Lung microvascular endothelial cell (primary cell): ENCODE results near the gene GARNL3. TPM values are rescaled to one million over a fixed set of nuclear protein-coding genes. Genes with fewer than 3 reads are reported as not detected.
A peak's percentile ranks its signal among the peaks of the same experiment; 100 is the strongest.

Source experiments
- DNase-seq, 2 donors: peaks; one replicate each; pipeline versions ENCODE4 v3.0.0 to v3.0.0-alpha.2; 2010; ENCODE audit warnings: low read depth in 2 of 2
- total RNA-seq: library from RNA; depleted of rRNA; stranded (reverse); fragments of >200 nt; gene quantifications from 2 replicates; pipeline ENCODE4 v1.2.1, GENCODE V29; 2014

The GARNL3 gene
- total RNA-seq, 1 donor from 2014 or later = 2.6 TPM

DNA sequence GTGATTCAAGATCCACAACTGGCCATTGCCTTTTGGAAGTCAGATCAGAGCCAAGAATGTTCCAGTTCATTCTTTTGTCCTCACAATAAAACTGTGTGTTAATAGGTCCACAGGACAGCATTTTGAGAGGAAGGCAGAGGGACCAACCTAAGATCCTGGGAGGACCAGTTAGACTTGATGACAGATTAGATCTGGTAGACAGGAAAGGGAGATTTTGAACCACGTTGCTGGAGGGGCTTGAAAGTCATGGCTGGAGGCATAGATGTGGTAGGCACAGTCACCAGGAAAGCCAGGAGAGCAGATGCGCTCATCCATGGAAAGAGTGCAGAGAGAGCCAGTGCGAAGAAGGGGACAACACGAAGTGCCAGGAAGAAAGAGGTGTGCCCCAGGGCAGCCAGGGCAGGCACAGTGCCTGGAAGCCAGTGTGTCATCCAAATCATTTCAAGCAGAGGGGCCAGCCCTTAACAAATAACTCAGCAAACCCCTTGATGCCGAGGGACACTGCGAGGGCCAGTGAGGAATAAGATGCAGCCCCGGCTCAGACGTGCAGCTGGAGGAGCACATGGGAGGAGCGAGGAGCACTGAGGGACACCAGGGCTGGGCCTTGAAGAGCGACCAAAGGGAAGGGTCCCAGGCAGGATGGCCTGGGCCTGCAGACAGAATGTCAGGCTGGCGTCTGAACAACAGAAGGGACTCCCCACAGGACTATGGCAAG lies 119.6 kb downstream of the GARNL3 start:
- no peak for DNase-seq

DNA sequence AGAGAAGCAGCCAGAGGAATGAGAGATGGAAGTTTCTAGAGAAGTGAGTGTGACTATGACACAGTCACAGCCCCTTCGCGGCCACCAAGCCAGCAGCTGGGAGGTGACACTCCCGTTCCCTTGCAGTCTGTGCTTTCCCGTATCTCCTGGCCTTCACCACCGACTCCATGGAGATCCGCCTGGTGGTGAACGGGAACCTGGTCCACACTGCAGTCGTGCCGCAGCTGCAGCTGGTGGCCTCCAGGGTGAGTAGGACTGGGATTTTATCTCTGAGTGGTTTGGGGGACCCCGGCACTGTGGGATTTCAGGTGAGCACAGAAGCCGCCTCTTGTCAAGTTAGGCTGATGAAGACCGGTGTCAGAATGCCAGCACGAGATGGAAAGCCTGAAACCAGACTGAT lies 120.3 kb downstream of the GARNL3 start:
- DNase-seq = no peak

- DNase-seq = no peak
These were observed 121.7 kb downstream of the GARNL3 start for GRCh38 chr9:127386249-127386648.

DNA sequence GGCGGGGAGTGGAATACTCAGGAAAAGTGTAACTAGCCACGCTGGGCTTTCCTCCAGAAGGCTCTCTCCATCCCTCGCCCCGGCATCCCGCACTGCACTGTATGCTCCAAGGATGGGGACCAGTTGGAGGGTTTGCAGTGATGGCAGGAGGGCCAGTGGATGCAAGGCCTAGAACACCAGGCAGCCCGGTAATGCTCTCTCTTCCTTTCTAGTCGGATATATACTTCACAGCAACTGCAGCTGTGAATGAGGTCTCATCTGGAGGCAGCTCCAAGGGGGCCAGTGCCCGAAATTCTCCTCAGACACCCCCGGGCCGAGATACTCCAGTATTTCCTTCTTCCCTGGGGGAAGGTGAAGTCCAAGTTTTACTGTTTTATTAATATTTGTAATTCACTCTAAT lies 122.4 kb downstream of the GARNL3 start:
- DNase-seq = no peak

- peak in 1 of 2 donors; percentile 20 for DNase-seq
These were observed 123.7 kb downstream of the GARNL3 start for GRCh38 chr9:127388037-127388855.

- no peak for DNase-seq
These were observed 124.3 kb downstream of the GARNL3 start for GRCh38 chr9:127388856-127389238.

DNA sequence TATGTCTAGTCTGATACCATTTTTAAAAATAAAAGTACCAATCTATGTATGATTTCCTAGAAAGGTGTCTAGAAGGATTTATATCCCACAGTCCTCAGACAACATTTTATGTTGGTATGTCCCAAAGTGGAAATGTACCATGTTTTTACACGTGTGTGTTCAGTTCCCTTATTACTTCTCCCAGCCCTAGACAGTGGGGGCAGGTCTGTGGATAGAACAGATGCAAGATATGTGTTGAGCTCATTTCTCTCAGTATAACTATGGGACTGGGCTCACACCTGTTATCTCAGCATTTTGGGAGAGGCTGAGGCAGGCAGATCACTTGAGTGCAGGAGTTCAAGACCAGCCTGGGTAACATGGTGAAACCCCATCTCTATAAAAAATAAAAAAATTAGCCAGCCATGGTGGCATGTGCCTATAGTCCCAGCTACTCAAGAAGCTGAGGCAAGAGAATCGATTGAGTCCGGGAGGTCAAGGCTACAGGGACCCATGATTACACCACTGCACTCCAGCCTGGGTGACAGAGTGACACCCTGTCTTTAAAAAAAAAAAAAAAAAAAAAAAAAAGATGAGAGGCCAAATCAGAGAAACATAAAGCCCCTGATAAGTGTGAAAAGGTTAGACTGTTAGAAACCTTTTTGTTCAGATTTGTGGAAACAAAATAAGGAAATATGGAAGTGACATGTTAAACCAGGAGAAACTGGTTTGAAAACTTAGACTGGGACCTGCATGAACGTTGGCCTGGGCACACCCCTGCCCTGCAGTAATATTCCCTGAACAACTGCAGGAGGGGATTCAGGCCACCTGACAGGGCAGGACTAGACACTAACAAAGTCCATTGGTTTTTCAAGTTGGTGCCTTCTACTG lies 125.0 kb downstream of the GARNL3 start:
- no peak for DNase-seq

DNA sequence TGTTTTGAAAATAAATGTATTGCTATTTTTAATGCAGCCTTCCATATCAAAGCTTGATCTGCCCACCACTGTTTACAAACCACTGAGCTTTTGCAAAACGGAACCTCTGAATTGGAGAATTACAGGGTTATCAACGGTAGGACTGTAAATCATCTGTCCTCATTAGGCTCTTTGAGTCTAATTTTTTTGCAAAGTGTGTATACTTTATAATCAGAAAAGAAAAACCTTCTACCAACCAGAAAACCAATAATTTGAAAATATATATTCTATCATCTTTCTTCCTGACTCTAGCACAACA lies 125.6 kb downstream of the GARNL3 start:
- DNase-seq = no peak

GRCh38 chr9:127390563-127390962 lies 126.0 kb downstream of the GARNL3 start:
- DNase-seq = no peak

DNA sequence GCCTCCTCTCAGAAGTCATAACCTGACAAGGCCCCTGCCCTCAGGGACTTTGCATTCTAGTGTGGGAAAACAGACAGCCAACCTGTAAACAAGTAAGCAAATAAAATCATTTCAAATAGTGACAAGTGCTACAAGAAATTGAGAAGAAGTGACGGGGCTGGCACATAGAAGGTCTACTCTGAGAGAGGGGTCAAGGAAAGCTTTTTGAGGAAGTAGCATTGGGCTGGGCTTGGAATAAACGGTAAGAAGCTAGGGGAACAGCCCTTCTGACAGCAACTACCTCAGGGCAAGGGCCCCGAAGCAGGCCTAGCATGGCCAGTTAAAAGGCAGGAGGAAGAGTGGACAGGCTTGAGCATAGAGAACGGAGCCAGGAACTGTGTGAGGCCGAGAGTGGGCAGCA lies 127.6 kb downstream of the GARNL3 start:
- no peak for DNase-seq

- no peak for DNase-seq
These were observed 128.4 kb downstream of the GARNL3 start for GRCh38 chr9:127392976-127393375.

- no peak for DNase-seq
These were observed 129.1 kb downstream of the GARNL3 start for GRCh38 chr9:127393645-127394044.

DNA sequence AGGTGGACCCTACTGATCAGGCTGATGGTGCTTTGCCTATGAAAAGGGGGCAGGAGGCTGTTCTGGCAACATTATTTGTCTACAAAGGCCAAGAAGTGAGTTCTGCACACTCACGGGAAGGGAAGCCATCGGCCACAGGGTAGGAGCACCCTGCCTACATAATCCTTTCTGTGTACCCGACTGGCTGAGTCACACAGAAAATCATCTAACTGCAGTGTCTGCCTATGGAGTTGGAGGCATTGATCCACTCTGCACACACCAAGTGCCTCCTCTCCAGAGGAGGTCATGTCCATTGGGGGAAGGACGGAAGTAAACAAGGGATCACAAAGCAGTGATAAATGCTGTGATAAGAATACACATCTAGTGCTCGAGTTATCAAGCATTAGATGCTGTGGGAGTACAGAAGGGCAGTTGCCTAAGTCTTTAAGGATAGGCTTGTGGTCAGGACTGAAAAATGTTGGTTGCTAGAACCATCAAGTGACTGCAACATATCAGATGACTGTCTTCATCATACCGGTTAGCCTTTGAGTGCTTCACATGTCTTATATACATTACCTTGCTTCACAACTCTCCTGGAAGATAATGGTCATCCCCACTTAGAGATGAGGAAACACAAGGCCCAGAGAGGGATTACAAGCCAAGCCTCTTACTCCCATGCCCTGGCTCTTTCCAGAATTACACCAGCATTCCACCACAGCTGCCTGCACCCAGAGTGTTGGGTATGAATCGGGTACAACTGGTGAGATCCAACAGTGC lies 131.1 kb downstream of the GARNL3 start:
- no peak for DNase-seq

- DNase-seq = no peak
These were observed 131.8 kb downstream of the GARNL3 start for GRCh38 chr9:127396253-127396807.

- DNase-seq = peak; percentile 100
These were observed 132.5 kb downstream of the GARNL3 start, which contains the start of gene SLC2A8 for GRCh38 chr9:127396808-127397645. SLC2A8 (plus strand) TSS chr9:127397169; CDS start chr9:127397231, 62 bp downstream.

DNA sequence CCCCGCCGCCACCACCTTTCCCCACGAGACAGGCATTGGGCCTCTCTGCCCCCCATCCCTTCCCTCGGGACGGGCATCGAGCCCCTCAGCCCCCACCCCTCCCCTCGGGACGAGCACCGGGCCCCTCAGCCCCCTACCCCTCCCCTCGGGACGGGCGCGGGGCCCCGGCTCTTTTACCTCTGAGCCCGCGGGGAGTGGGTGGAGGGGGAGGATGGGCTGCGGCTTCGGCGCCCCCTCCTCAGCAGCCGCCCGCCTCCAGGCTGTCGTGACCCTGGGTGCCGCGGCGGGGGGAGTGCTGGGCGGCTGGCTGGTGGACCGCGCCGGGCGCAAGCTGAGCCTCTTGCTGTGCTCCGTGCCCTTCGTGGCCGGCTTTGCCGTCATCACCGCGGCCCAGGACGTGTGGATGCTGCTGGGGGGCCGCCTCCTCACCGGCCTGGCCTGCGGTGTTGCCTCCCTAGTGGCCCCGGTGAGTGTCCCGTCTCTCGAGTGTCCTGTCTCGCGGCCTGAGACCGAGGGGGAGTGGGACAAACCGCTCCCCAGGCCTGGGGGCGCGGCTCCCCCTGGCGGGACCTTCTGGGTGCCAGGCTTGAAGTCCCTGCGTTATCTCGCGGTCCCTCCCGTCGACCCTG lies 133.2 kb downstream of the GARNL3 start:
- DNase-seq = peak; percentile 45 to 62

- no peak for DNase-seq
These were observed 133.7 kb downstream of the GARNL3 start for GRCh38 chr9:127398275-127398647.

DNA sequence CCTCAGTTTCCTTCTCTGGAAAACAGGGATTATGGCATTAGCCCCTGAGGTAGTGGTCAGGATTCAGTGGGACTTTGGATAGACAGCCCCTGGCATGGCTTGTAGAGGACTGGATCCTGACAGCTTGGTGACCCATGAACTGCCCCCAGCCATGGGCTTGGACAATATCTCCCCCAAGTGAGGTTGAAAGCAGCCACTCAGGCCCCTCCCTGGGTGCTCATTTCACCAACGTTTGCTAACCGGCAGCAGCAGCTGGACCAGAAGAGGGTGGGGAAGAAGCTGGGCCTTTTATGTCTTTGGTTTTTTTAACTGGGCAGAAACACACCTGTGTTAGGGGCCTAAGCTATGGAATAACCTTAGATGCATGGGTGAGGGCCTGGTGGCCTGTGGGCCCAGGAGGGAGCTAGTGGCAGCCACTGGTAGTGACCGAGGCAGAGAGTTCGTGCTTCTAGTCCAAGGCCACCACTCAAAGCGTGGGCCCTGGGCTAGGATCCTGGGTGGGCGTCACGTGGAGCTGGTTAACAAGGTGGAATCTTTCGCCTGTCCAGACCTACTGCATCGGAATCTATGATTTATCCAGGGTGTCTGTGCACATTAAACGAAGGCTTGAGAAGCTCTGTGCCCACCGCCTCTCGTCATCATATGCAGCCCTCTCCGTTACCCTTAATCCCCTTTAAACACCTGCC lies 134.3 kb downstream of the GARNL3 start:
- DNase-seq = no peak

- no peak for DNase-seq
These were observed 135.2 kb downstream of the GARNL3 start for GRCh38 chr9:127399736-127400269.
